A673 (cell line): ENCODE data around the gene APBB3. TPM values are rescaled to one million over a fixed set of nuclear protein-coding genes. Genes with fewer than 3 reads are reported as not detected.

Experiments used
- BruUV-seq: library from RNA; stranded (reverse); fragments of 400-500 nt; replicated peaks from 2 replicates; lab custom pipeline; 2021; lab: Mats Ljungman, UMichigan
- CTCF ChIA-PET: fragments of 300-600 bp; sonication (Branson Sonifier 250); formaldehyde crosslinking; loops from one replicate; lab custom pipeline; 2022; ENCODE audit warnings: antibody characterized with exemption; lab: Charles Lee
- POLR2A ChIA-PET: fragments of 300-600 bp; sonication (Branson Sonifier 250); formaldehyde crosslinking; loops from one replicate; lab custom pipeline; 2022; ENCODE audit warnings: antibody characterized with exemption; ENCODE audit not compliant: low non-redundant PET; lab: Charles Lee
- DNase-seq: peaks from one replicate; pipeline ENCODE4 v3.0.0-alpha.2; 2015; ENCODE audit warnings: low spot score
- H3K27ac ChIP-seq: fragments of 200-600 bp; sonication (generic); 2 replicates; pipeline ENCODE4 v1.5.1; 2016; ENCODE audit warnings: mixed run types, low read depth, mild to moderate bottlenecking, mixed read lengths, antibody characterized with exemption, low read length; ENCODE audit not compliant: poor library complexity, severe bottlenecking
- H3K27me3 ChIP-seq: fragments of 200-600 bp; sonication (generic); replicated peaks from 2 replicates; pipeline ENCODE4 v1.6.1; 2017; ENCODE audit warnings: mixed run types, low read depth, mild to moderate bottlenecking, mixed read lengths, antibody characterized with exemption, low read length; ENCODE audit not compliant: insufficient read depth, poor library complexity
- H3K36me3 ChIP-seq: fragments of 200-600 bp; sonication (generic); 2 replicates; pipeline ENCODE4 v1.6.1; 2016; ENCODE audit warnings: mixed run types, mild to moderate bottlenecking, mixed read lengths, antibody characterized with exemption, low read length; ENCODE audit not compliant: insufficient read depth, poor library complexity, severe bottlenecking
- H3K4me1 ChIP-seq: fragments of 200-600 bp; sonication (generic); 2 replicates; pipeline ENCODE4 v1.6.1; 2017; ENCODE audit warnings: mixed run types, mild to moderate bottlenecking, mixed read lengths, antibody characterized with exemption, low read length; ENCODE audit not compliant: insufficient read depth, poor library complexity, severe bottlenecking
- H3K4me3 ChIP-seq: fragments of 200-600 bp; sonication (generic); 2 replicates; pipeline ENCODE4 v1.5.1; 2016; ENCODE audit warnings: low read depth, mixed run types, mild to moderate bottlenecking, mixed read lengths, low read length; ENCODE audit not compliant: poor library complexity, severe bottlenecking
- H3K9me3 ChIP-seq: fragments of 200-600 bp; sonication (generic); 2 replicates; pipeline ENCODE4 v1.6.1; 2016; ENCODE audit warnings: mixed run types, low read depth, mild to moderate bottlenecking, mixed read lengths, antibody characterized with exemption, low read length; ENCODE audit not compliant: poor library complexity, severe bottlenecking
- CTCF ChIP-seq: fragments of 300-800, 200-600 bp; sonication (generic); conservative IDR thresholded peaks from 2 replicates; pipeline ENCODE4 v1.5.1; 2017; ENCODE audit warnings: low read depth, mild to moderate bottlenecking, antibody characterized with exemption, low read length, moderate library complexity, mixed read lengths
- EZH2 ChIP-seq: fragments of 200-600 bp; sonication (generic); IDR thresholded peaks from 2 replicates; pipeline ENCODE4 v1.6.1; 2017; ENCODE audit warnings: borderline replicate concordance, low read depth, mild to moderate bottlenecking, mixed read lengths, antibody characterized with exemption, low read length; ENCODE audit not compliant: poor library complexity, severe bottlenecking
- intact Hi-C: fragments of 100-400 bp; cut with micrococcal nuclease; formaldehyde crosslinking; loops from one replicate; pipeline ENCODE4 v1.10.0; 2022; ENCODE audit not compliant: unreplicated experiment
- total RNA-seq: library from RNA; stranded (reverse); gene quantifications from 2 replicates; pipeline ENCODE4 v1.2.3, GENCODE V29; 2021

Gene APBB3
- total RNA-seq, 1 experiment from 2014 or later = 27.8 TPM

- no peak overlapping the region for H3K27ac ChIP-seq
- intact Hi-C loops = no loop called here
- H3K4me1 ChIP-seq = no peaks in the 10 kb centered on the region
- DNase-seq = no peak
- H3K36me3 ChIP-seq = peaks cover 66% of the 10 kb centered on the region
- CTCF ChIA-PET = no interaction called here
- POLR2A ChIA-PET = no interaction called here
- BruUV-seq = no TSS peak
- no peaks in the 10 kb centered on the region for H3K27me3 ChIP-seq
- no peaks in the 10 kb centered on the region for H3K9me3 ChIP-seq
- TF ChIP-seq CTCF (no peak), EZH2 (no peak)
- no peak overlapping the region for H3K4me3 ChIP-seq
These were observed 24.2 kb downstream of the APBB3 start for GRCh38 chr5:140540227-140540626.

DNA sequence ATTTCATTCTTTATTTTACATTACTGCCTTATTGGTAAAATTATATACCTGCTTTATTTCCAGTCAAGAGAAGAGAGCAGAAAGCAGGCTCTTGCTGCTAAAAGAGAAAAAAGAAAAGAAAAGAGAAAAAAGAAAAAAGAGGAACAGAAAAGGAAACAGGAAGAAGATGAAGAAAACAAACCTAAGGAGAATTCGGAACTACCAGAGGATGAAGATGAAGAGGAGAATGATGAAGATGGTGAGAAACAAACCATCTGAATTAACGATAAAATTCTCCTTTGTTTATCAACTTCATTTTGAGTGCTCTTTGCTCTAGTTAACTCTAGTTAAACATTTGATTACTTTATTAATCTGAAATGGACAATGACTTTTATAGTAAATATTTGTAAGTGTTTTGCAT, 40.4 kb downstream of the APBB3 start:
- TF ChIP-seq CTCF (no peak), EZH2 (no peak)
- BruUV-seq = no TSS peak
- H3K4me3 ChIP-seq = no peak overlapping the region

DNA sequence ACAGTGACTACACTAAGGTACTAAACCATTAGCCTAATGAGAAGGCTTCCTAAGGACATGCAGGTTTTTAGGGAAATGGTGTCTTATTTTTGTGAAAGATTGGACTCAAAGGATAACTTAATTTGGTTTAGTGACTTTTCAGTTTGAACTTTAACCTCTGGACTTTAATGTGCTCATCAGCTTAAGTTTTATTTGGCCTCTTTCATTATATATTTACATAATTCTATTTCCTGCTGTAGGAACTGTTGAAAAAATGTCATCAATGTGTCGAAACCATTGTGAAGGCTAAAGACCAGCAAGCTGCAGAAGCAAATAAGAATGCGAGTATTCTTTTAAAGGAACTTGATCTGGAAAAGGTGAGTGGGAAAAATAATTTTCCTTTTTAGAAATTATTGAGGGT, 51.3 kb downstream of the APBB3 start:
- TF ChIP-seq CTCF = no peak
- no peak for TF ChIP-seq EZH2
- ChIA-PET POLR2A (no interaction called here), CTCF (no interaction called here)
- H3K36me3 ChIP-seq = peaks cover 68% of the 10 kb centered on the region
- no peaks in the 10 kb centered on the region for H3K9me3 ChIP-seq
- intact Hi-C loops = no loop called here
- no peaks in the 10 kb centered on the region for H3K27me3 ChIP-seq
- DNase-seq = no peak
- H3K4me3 ChIP-seq = no peak overlapping the region
- no peaks in the 10 kb centered on the region for H3K4me1 ChIP-seq
- no TSS peak for BruUV-seq
- no peak overlapping the region for H3K27ac ChIP-seq

More for the DNA sequence above, 40.4 kb downstream of the APBB3 start:
- Histone ChIP-seq H3K9me3 (no peaks in the 10 kb centered on the region), H3K36me3 (peaks cover 55% of the 10 kb centered on the region), H3K27me3 (no peaks in the 10 kb centered on the region), H3K4me1 (no peaks in the 10 kb centered on the region), H3K27ac (no peak overlapping the region)
- ChIA-PET POLR2A (no interaction called here), CTCF (no interaction called here)
- no peak for DNase-seq
- intact Hi-C loops = no loop called here
